OCI-LY3 (cell line): ENCODE measurements around the gene XRN1.

Source experiments
- EZH2phosphoT487 ChIP-seq: fragments of 200-600 bp; shearing (Covaris generic); IDR thresholded peaks from 2 replicates; pipeline ENCODE4 v1.6.1; 2018; ENCODE audit warnings: antibody characterized with exemption, mixed run types, low read depth
- TF ChIP-seq, protein P1 (sequence below): fragments of 200-600, 300-600 bp; sonication (generic); IDR thresholded peaks from 2 replicates; pipeline ENCODE4 v1.5.1; 2014; ENCODE audit warnings: antibody characterized with exemption, low read length, low read depth

DNA sequence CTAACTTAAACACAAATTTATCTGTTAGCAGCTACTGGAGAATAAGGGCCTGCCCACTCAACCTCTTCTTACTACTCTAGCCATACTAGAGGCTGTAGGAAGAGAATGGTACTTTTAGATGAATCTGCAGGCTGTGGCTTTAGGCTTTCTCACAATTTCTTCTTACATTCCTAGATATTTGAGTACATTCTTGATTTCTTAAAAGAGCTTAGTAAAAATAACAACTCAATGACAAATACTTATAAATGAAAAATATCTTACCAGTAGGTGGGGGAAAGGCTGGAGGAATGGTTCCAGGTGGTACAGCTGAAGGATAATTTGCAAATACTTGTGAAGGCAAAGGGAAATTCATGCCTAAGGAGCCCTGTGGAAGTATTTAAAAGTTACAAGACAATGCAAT is 129.5 kb downstream of the XRN1 start:
- TF ChIP-seq, protein P1, sequence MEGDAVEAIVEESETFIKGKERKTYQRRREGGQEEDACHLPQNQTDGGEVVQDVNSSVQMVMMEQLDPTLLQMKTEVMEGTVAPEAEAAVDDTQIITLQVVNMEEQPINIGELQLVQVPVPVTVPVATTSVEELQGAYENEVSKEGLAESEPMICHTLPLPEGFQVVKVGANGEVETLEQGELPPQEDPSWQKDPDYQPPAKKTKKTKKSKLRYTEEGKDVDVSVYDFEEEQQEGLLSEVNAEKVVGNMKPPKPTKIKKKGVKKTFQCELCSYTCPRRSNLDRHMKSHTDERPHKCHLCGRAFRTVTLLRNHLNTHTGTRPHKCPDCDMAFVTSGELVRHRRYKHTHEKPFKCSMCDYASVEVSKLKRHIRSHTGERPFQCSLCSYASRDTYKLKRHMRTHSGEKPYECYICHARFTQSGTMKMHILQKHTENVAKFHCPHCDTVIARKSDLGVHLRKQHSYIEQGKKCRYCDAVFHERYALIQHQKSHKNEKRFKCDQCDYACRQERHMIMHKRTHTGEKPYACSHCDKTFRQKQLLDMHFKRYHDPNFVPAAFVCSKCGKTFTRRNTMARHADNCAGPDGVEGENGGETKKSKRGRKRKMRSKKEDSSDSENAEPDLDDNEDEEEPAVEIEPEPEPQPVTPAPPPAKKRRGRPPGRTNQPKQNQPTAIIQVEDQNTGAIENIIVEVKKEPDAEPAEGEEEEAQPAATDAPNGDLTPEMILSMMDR = no peak
- TF ChIP-seq EZH2phosphoT487 = no peak
